Hepatocyte (in vitro differentiated cells): Measurements from ENCODE around the gene DDT. TPM values are rescaled to one million over a fixed set of nuclear protein-coding genes. Genes with fewer than 3 reads are reported as not detected.
"Not testable (repeated sequence)": the region's sequence is repeated elsewhere in the genome, so short reads cannot be mapped to it uniquely, and the experiment has no call there.

Experiments used
- DNase-seq: peaks from one replicate; pipeline ENCODE4 v3.0.0-alpha.2; 2016; ENCODE audit warnings: low spot score
- H2AFZ ChIP-seq: fragments of 200-600 bp; sonication (generic); 2 replicates; pipeline ENCODE4 v1.6.0; 2016; ENCODE audit warnings: antibody characterized with exemption, mild to moderate bottlenecking
- H3K27ac ChIP-seq: fragments of 200-600 bp; sonication (generic); 2 replicates; pipeline ENCODE4 v1.5.1; 2016; ENCODE audit warnings: mild to moderate bottlenecking
- H3K27me3 ChIP-seq: fragments of 200-600 bp; sonication (generic); 2 replicates; pipeline ENCODE4 v1.6.1; 2016
- H3K36me3 ChIP-seq: fragments of 200-600 bp; sonication (generic); replicated peaks from 2 replicates; pipeline ENCODE4 v1.5.1; 2016; ENCODE audit warnings: low read depth; ENCODE audit not compliant: insufficient read depth
- H3K4me1 ChIP-seq: fragments of 200-600 bp; sonication (generic); 2 replicates; pipeline ENCODE4 v1.5.1; 2016; ENCODE audit warnings: mild to moderate bottlenecking, moderate library complexity; ENCODE audit not compliant: insufficient read depth
- H3K4me2 ChIP-seq: fragments of 200-600 bp; sonication (generic); 2 replicates; pipeline ENCODE4 v1.6.0; 2016
- H3K4me3 ChIP-seq: fragments of 200-600 bp; sonication (generic); 2 replicates; pipeline ENCODE4 v1.5.1; 2016; ENCODE audit warnings: mild to moderate bottlenecking
- H3K79me2 ChIP-seq: fragments of 200-600 bp; sonication (generic); 2 replicates; pipeline ENCODE4 v1.6.0; 2017; ENCODE audit warnings: mild to moderate bottlenecking
- H3K9me2 ChIP-seq: fragments of 200-600 bp; sonication (generic); replicated peaks from 2 replicates; pipeline ENCODE4 v1.6.0; 2017; ENCODE audit warnings: mild to moderate bottlenecking; ENCODE audit not compliant: insufficient read depth
- H3K9me3 ChIP-seq: fragments of 200-600 bp; sonication (generic); 2 replicates; pipeline ENCODE4 v1.5.1; 2016; ENCODE audit warnings: low read depth, mild to moderate bottlenecking
- H4K20me1 ChIP-seq: fragments of 200-600 bp; sonication (generic); 2 replicates; pipeline ENCODE4 v1.6.0; 2016; ENCODE audit warnings: mild to moderate bottlenecking; ENCODE audit not compliant: insufficient read depth, poor library complexity, severe bottlenecking
- EZH2 ChIP-seq: fragments of 200-600 bp; sonication (generic); IDR thresholded peaks from 2 replicates; pipeline ENCODE4 v1.6.1; 2016; ENCODE audit warnings: antibody characterized with exemption, mild to moderate bottlenecking, borderline replicate concordance
- EZH2phosphoT487 ChIP-seq: fragments of 200-600 bp; sonication (generic); IDR thresholded peaks from one replicate; pipeline ENCODE4 v1.6.1; 2018; ENCODE audit warnings: antibody characterized with exemption, mild to moderate bottlenecking, low read depth, moderate library complexity; ENCODE audit not compliant: unreplicated experiment, severe bottlenecking
- WGBS: methylation state at CpG from one replicate; pipeline ENCODE4 v1.1.6; 2016; ENCODE audit warnings: low lambda C conversion rate; ENCODE audit errors: missing lambda C conversion rate; 5-methylcytosine and 5-hydroxymethylcytosine counted together
- polyA plus RNA-seq: library from polyadenylated mRNA; unstranded; fragments of >200 nt; fragmentation: Nextera tagmentation; extraction: Ambion mirVana; gene quantifications from 2 replicates; pipeline ENCODE4 v1.2.1, GENCODE V29; 2016
- total RNA-seq: library from RNA; depleted of rRNA; stranded (reverse); fragments of >200 nt; gene quantifications from 2 replicates; pipeline ENCODE4 v1.2.3, GENCODE V29; 2014
- TF ChIP-seq, protein P1 (sequence below): fragments of 200-600 bp; sonication (generic); IDR thresholded peaks from 2 replicates; pipeline ENCODE4 v1.5.1; 2016; ENCODE audit warnings: antibody characterized with exemption, mild to moderate bottlenecking; ENCODE audit not compliant: poor library complexity

Gene DDT
- total and polyA plus RNA-seq, 2 experiments from 2014 or later = 136 to 223 TPM

DNA sequence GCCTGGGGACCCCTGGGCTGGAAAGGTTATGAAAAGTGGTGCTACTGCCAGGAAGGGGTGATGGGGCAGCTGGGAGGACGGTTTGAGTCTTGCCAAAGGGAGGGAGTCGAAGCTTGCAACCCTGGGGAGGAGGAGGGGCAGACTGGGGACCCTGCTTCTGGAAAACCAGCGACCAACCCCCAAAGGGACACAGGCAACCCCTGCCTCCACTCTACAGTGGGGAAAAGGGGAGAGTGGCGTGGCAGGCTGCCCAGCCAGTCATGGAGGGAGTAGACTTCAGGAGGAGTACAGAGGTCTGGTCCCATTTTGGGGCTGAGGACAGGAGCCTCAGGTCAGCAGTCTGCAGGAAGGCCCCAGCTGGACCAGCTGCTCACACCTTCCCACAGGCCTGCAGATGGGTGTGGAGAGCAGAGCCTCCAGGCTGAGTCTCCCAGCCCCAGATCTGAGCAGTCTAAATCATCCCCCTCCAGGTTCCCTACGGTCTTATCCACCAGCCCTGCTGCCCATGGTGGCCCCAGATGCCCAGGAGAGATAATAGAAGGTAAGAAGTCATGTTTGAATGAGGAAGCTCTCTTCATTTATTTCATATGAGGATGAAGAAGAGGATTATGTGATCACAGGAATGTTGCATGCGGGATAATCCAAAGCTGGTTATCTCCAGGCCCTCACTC lies 3.3 kb downstream of the DDT start:
- H3K4me3 ChIP-seq = no peak overlapping the region
- TF ChIP-seq EZH2 (no peak), EZH2phosphoT487 (no peak)
- TF ChIP-seq, protein P1, sequence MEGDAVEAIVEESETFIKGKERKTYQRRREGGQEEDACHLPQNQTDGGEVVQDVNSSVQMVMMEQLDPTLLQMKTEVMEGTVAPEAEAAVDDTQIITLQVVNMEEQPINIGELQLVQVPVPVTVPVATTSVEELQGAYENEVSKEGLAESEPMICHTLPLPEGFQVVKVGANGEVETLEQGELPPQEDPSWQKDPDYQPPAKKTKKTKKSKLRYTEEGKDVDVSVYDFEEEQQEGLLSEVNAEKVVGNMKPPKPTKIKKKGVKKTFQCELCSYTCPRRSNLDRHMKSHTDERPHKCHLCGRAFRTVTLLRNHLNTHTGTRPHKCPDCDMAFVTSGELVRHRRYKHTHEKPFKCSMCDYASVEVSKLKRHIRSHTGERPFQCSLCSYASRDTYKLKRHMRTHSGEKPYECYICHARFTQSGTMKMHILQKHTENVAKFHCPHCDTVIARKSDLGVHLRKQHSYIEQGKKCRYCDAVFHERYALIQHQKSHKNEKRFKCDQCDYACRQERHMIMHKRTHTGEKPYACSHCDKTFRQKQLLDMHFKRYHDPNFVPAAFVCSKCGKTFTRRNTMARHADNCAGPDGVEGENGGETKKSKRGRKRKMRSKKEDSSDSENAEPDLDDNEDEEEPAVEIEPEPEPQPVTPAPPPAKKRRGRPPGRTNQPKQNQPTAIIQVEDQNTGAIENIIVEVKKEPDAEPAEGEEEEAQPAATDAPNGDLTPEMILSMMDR = no peak
- H3K27ac ChIP-seq = no peak overlapping the region
- no peaks in the 10 kb centered on the region for H3K27me3 ChIP-seq
- WGBS = 92% methylated on average over 6 of the region's 6 CpGs
- no peaks in the 10 kb centered on the region for H3K79me2 ChIP-seq
- H3K9me2 ChIP-seq = no peaks in the 10 kb centered on the region
- DNase-seq = peak; percentile 2
- no peaks in the 10 kb centered on the region for H3K4me1 ChIP-seq
- H3K36me3 ChIP-seq = no peaks in the 10 kb centered on the region
- peaks cover 3% of the 10 kb centered on the region for H4K20me1 ChIP-seq
- H3K9me3 ChIP-seq = no peaks in the 10 kb centered on the region
- H2AFZ ChIP-seq = no peak overlapping the region
- H3K4me2 ChIP-seq = no peak overlapping the region

DNA sequence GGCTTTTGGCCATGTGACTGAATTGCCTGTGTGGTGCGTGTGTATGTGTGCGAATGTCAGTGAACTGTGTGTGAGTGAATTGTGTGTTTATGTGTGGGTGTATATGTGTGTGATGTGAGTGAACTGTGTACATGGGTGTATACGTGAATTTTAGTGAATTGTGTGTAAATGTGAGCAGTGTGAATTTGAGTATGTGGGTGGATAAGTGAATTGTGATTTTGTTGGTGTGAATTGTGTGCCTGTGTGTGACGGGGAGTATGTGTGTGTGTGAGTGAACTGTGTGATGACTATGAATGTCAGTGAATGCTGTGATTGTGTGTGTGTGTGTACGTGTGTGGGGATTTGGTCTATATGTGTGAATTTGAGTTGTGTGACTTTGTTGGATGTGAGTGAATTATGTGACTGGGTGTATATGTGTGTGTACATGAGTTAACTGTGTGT lies 4.0 kb downstream of the DDT start:
- DNase-seq = no peak
- WGBS = 98% methylated on average over 5 of the region's 5 CpGs
- peaks cover 3% of the 10 kb centered on the region for H4K20me1 ChIP-seq
- no peak overlapping the region for H3K27ac ChIP-seq
- no peaks in the 10 kb centered on the region for H3K27me3 ChIP-seq
- H3K4me3 ChIP-seq = no peak overlapping the region
- no peaks in the 10 kb centered on the region for H3K4me1 ChIP-seq
- H3K79me2 ChIP-seq = no peaks in the 10 kb centered on the region
- no peaks in the 10 kb centered on the region for H3K36me3 ChIP-seq
- H3K4me2 ChIP-seq = no peak overlapping the region
- TF ChIP-seq EZH2 = no peak
- TF ChIP-seq, protein P1 = no peak
- TF ChIP-seq EZH2phosphoT487 = no peak
- H2AFZ ChIP-seq = no peak overlapping the region
- no peaks in the 10 kb centered on the region for H3K9me3 ChIP-seq
- no peaks in the 10 kb centered on the region for H3K9me2 ChIP-seq

DNA sequence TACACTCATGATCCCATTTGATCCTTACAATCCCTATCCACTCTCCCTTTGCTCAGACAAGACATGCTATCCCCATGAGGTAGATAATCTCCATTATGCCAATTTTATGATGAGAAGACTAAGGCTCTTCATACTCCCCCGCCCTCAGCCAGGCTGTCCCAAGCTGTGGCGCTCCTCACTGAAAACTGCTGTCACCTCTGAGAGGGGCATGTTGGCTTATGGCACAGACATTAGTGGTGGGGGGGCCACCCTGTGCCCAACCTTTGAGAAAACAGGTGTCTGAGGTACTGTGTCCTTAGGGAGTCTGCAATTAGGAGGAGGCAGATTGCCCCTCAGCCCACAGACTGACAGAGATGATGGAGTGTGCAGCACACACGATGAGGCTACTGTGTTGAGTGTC lies 5.2 kb downstream of the DDT start:
- DNase-seq = no peak
- peaks cover 3% of the 10 kb centered on the region for H4K20me1 ChIP-seq
- H3K27ac ChIP-seq = no peak overlapping the region
- TF ChIP-seq EZH2 = no peak
- no peak for TF ChIP-seq EZH2phosphoT487
- TF ChIP-seq, protein P1 = no peak
- no peaks in the 10 kb centered on the region for H3K79me2 ChIP-seq
- no peak overlapping the region for H3K4me2 ChIP-seq
- no peak overlapping the region for H3K4me3 ChIP-seq
- no peaks in the 10 kb centered on the region for H3K9me2 ChIP-seq
- H3K27me3 ChIP-seq = no peaks in the 10 kb centered on the region
- no peaks in the 10 kb centered on the region for H3K9me3 ChIP-seq
- no peaks in the 10 kb centered on the region for H3K4me1 ChIP-seq
- H3K36me3 ChIP-seq = no peaks in the 10 kb centered on the region
- WGBS = 95% methylated on average over 3 of the region's 3 CpGs
- no peak overlapping the region for H2AFZ ChIP-seq

DNA sequence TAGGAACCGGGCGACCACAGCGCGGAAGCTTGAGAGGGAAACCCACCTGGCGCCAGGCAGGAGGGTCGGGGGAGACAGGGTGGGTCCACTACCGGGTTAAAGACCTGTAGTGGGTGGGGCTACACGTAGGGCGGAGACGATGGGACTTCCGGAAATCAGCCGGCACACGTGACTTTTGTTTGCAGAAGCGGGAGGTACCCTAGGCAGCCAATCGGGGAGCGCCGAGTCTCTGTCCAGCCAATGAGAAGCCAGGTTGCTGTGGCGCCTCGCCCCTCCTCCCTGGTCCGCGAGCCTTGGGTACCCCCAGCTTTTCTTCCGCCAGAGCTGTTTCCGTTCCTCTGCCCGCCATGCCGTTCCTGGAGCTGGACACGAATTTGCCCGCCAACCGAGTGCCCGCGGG lies 7.7 kb downstream of the DDT start, which contains the start of gene DDTL:
Gene DDTL (plus strand): TSS at position 321 of the 400 bp plus-strand sequence. CDS start 27 bp downstream, at position 348.
- H3K36me3 ChIP-seq, H3K9me2 ChIP-seq, H3K9me3 ChIP-seq, H3K27ac ChIP-seq, DNase-seq, H2AFZ ChIP-seq, H3K4me1 ChIP-seq, H3K27me3 ChIP-seq, H3K79me2 ChIP-seq, H3K4me2 ChIP-seq, H4K20me1 ChIP-seq, H3K4me3 ChIP-seq: not testable (repeated sequence)
- no CpG with 5 or more reads among the region's 30 CpGs for WGBS

DNA sequence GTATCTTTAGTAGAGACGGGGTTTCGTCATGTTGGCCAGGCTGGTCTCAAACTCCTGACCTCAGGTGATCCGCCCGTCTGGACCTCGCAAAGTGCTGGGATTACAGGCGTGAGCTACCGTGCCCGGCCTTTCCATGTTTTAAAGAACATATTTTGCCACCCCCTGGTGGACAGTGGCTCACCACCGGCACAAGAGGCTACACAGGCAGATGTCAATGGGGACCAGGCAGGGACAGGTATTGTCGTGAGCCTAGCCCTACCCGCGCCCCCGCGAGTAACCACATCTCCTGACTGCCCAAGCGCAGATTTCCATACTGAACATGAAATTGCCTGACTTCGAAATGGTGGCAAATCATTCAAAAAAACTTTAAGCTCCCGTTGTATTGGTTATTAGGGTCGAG lies 8.1 kb downstream of the DDT start:
- H3K9me3 ChIP-seq, H3K4me2 ChIP-seq, H3K27ac ChIP-seq, H3K9me2 ChIP-seq, H3K36me3 ChIP-seq, H3K27me3 ChIP-seq, H2AFZ ChIP-seq, H4K20me1 ChIP-seq, H3K79me2 ChIP-seq, DNase-seq, H3K4me1 ChIP-seq, H3K4me3 ChIP-seq: not testable (repeated sequence)
- no CpG with 5 or more reads among the region's 18 CpGs for WGBS

DNA sequence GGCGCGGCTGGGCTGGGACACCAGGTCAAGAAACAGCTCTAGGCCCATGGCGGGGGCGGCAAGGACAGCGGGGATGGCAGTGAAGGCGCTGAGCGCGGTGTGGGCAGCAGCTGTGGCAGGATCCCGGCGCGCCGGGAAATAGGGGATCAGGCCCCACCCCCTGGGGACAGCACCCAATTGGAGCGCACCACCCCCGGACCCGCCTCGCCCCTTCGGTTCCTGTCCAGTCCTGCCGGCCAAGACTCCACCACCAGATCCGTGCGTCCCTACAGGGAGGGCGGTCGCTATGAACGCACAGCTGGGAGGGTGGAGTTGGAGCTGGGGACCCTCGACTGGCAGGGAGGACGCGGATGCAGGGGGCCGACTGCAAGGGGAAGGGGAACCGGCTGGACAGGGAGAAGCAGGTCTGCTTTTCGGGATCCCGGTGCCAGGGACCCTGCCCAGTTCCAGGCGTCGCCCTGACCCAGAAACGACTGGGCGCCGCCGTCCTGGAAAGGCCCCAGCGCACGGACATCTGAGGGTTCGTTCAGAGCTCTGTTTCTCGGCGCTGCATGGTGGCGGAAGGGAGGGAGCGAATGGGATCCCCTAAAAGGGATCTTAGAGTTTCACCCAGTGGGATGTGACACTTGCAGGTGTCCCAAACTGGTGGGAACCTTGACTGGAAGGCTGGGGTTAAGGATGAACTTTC lies 13.0 kb downstream of the DDT start, which contains the start of gene GSTT2B:
Gene GSTT2B (minus strand): TSS at position 112 of the 688 bp plus-strand sequence. CDS start 64 bp downstream, at position 48.
- H4K20me1 ChIP-seq, H3K4me2 ChIP-seq, H3K4me3 ChIP-seq, H3K9me2 ChIP-seq, H3K36me3 ChIP-seq, H3K27me3 ChIP-seq, H3K79me2 ChIP-seq, H3K4me1 ChIP-seq, H2AFZ ChIP-seq, DNase-seq, H3K9me3 ChIP-seq, H3K27ac ChIP-seq: not testable (repeated sequence)
- WGBS = no CpG with 5 or more reads among the region's 43 CpGs
